ENCODE measurements around the gene UBL5.
"Not testable (repeated sequence)": the region's sequence is repeated elsewhere in the genome, so short reads cannot be mapped to it uniquely, and the experiment has no call there.

The UBL5 gene

DNA sequence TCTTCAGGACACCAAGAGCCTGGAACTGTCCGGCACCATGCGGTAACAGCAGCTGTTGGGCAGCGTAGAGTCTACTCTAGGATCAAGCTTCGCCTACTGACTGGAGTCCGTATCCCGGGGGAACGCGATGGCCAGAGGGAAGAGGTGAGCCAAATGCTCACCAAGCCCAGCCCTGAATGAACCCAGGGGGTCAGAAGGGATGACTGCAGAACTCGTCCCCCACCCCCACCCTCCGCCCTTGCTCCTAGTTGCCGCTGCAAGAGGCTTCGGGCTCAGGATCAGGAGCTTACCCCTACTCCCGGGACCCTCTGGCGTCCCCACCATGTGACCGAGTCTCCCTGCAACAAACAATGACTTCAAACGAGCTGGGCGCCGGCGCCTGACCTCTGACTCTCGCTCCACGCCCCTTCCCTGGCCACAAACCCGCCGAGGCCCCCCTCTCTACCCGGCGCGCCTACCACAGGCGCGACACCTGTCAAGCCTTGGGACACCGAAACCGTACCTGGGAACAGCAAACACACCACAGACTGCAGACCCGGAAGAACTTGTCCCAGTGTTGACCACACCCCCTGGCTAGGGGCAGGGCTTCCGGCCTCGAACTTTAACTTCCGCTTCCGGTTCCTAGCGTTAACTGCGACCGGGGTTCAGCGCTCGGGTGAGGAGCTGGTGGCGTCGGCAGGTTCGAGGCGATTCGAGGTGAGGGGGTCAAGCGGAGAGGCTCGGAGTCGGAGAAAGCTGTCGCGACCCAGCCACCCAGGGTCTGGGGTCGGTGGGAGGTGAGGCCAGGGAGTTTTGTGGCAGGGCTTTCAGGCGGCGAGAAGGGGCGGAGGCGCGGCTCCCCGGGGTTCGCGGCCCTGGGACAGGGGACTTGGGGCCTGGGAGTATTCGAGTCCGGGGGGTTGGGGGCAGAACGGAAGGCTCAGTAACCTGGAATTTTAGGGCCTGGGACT lies at the start of gene UBL5:
UBL5 (plus strand) TSS at position 630 of the 950 bp plus-strand sequence. CDS start 420 bp downstream, outside the sequence.
- DNase-seq (ENCODE audit: low spot score): peak; percentile 94

DNA sequence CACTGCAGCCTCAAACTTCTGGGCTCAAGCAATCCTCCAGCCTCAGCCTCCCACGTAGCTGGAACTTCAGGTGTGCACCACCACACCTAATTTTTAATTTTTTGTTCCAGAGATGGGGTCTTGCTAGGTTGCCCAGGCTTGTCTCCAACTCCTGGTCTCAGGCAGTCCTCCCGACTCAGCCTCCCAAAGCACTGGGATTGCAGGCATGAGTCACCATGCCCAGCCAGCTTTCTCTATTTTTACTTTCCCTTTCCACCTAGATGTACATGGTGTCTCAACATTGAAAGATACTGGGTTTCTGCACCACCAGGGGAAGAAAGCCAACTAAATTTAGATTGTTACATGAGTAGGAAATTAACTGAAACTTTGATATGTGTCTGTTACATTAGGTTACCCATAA lies 45.4 kb upstream of the UBL5 start:
- no peak for DNase-seq (ENCODE audit: low spot score)

DNA sequence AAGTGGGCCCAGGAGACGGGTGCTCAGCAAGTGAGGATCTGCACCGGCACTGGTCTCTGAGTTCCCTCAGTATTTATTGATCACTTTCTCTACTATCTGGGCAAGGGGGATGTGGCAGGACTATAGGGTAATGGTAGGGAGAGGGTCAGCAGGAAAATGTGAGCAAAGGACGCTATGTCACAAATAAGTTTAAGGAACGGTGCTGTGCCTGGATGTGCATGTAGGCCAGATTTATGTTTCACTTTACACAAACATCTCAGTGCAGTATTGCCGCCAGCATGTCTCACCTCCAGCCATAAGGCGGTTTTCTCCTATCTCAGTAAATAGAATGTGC lies 43.6 kb upstream of the UBL5 start:
- DNase-seq (ENCODE audit: low spot score): not testable (repeated sequence)

DNA sequence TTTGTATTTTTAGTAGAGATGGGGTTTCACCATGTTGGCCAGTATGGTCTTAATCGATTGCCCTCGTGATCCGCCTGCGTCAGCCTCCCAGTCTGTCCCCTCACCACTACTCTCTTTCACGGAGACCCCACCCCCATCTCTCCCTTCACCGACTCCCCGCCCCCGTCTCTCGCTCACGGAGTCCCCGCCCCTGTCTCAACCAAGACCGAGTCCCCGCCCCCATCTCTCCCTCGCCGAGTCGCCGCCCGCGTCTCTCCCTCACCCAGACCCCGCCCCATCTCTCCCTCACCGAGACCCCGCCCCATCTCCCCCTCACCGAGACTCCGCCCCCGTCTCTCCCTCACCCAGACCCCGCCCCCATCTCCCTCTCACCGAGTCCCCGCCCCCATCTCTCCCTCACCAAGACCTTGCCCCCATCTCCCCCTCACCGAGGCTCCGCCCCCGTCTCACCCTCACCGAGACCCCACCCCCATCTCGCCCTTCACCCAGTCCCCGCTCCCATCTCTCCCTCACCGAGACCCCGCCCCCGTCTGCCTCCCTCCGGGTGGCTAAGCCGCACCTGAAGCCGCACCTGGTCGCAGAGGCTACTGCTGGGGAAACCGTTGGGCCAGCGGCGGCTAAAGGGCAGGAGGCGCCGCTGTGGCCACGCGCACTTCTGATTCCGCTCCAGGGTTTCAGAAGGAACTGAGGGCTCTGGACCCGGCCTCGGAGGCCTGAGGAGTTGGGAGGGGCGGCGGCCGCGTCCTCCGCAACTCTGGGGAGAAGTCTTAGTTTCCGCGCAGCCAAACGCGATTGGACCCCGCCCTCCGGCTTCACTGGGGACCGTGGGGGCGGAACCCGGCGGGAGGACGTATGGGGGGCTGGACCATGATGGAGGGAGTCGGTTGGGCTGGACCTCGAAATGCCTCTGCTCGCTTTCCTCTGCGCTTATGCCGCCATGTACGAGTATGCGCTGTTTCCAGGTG lies 42.1 kb upstream of the UBL5 start:
- peak; percentile 86 for DNase-seq (ENCODE audit: low spot score)

DNA sequence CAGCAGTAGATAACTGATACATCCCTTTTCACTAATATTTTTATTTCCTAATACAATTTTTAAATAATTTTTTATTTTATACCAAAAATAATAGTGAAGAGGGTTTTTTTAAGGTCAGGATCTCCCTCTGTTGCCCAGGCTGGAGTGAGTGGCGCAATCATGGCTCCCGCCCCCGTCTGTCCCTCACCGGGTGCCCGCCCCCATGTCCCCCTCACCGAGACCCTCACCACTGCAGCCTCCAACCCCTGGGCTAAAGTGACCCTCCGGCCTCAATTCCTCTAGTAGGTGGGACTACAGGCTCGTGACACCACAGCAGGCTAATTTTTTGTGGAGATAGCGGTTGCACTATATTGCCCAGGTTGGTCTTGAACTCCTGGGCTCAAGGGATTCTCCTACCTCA lies 41.4 kb upstream of the UBL5 start:
- no peak for DNase-seq (ENCODE audit: low spot score)

DNA sequence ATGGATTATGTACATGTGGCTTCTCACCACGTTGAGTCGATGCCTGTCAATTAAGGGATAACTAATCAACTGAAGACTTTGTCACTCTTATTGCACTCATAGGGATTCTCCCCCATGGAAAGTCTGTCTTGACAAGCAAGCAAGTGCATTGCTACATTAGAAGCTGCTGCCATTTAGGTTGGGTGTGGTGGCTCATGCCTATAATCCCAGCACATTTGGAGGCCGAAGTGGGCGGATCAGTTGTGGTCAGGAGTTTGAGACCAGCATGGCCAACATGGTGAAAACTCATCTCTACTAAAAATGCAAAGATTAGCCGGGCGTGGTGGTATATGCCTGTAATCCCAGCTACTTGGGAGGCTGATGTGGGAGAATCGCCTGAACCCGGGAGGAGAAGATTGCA lies 40.9 kb upstream of the UBL5 start:
- DNase-seq (ENCODE audit: low spot score): no peak

DNA sequence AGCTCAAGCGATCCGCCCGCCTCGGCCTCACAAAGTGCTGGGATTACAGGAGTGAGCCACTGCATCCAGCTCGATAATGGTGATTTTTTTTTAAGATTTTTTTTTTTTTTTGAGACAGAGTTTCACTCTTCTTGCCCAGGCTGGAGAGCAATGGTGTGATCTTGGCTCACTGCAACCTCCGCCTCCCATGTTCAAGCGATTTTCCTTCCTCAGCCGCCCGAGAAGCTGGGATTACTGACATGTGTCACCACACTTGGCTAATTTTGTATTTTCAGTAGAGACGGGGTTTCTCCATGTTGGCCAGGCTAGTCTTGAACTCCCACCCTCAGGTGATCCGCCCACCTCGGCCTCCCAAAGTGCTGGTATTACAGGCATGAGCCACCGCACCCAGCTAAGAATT lies 39.1 kb upstream of the UBL5 start:
- DNase-seq (ENCODE audit: low spot score): not testable (repeated sequence)

DNA sequence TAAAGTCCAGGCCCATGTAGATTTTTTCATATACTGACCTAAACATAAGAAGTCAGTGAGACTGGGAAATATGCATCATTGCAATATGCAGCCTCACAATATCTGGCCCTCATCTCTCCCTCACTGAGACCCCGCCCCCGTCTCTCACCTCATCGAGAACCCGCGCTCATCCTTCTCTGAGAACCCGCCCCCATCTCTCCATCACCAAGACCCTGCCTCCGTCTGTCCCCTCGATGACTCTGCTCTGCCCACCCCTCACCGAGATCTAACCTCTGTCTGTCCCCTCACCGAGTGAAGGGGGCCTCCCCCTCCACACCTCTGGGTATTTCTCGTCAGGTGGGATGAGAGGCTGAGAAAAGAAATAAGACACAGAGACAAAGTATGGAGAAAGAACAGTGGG lies 38.7 kb upstream of the UBL5 start:
- DNase-seq (ENCODE audit: low spot score): no peak

DNA sequence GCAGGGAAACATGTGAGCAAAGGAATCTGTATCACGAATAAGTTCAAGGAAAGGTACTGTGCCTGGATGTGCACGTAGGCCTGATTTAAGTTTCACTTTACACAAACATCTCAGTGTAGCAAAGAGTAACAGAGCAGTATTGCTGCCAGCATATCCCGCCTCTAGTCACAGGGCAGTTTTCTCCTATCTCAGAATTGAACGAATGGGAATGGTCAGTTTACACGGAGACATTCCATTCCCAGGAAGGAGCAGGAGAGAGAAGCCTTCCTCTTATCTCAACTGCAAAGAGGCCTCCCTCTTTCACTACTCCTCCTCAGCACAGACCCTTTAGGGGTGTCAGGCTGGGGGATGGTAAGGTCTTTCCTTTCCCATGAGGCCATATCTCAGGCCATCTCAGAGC lies 38.1 kb upstream of the UBL5 start:
- DNase-seq (ENCODE audit: low spot score): not testable (repeated sequence)

DNA sequence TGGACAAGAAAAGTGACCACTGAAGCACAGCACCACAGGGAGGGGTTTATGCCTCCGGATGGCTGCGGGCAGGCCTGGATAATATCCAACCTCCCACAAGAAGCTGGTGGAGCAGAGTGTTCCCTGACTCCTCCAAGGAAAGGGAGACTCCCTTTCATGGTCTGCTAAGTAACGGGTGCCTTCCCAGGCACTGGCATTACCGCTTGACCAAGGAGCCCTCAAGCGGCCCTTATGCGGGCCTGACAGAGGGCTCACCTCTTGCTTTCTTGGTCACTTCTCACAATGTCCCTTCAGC lies 36.7 kb upstream of the UBL5 start:
- not testable (repeated sequence) for DNase-seq (ENCODE audit: low spot score)

DNA sequence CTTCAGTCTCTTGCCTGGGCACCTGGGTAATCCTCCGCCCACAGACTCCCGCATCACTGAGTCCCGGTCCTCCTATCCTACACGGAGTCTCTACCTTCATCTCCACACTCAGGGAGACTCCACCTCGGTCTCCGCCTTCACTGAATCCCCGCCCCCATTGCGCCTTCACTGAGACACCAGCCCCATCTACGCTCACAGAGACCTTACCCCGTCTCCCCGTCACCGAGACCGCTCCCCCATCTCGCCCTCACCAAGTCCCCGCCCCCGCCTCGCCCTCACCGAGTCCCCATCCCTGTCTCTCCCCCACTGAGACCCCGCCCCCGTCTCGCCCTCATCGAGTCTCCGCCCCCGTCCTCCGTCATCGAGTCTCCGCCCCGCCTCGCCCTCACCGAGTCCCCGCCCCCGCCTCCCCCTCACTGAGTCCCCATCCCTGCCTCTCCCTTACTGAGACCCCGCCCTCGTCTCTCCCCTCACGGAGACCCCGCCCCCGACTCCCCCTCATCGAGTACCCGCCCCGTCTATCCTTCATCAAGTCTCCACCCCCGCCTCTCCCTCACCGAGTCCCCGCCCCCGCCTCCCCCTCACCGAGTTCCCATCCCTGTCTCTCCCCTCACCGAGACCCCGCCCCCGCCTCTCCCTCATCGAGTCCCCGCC lies 36.0 kb upstream of the UBL5 start:
- peak; percentile 66 for DNase-seq (ENCODE audit: low spot score)

DNA sequence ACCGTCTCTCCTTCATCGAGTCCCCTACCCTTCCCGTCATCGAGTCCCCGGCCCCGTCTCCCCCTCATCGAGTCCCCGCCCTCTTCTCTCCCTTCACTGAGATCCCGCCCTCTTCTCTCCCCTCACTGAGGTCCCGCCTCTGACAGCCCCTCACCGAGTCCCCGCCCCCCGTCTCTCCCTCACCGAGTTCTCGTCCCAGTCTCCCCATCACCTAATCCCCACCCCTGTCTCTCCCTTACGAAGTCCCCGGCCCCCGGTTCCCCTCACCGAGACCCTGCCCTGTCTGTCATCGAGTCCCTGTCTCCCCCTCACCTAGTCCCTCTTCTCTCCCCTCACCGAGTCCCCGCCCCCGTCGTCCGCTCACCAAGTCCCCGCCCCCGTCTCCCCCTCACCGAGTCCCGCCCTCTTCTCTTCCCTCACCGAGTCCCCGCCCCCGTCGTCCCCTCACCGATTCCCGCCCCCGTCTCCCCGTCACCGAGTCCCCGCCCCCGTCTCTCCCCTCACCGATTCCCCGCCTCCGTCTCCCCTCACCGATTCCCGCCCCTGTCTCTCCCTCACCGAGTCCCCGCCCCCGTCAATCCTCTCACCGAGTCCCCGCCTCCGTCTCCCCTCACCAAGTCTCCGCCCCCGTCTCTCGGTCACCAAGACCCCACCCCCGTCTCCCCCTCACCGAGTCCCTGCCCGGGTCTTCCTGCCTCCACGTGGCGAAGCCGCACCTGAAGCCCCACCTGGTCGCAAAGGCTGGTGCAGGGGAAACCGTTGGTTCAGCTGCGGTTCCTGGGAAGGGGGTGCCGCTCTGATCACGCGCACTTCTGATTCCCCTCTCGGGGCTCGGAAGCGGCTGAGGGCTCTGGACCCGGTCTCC lies 35.3 kb upstream of the UBL5 start:
- peak; percentile 48 for DNase-seq (ENCODE audit: low spot score)

DNA sequence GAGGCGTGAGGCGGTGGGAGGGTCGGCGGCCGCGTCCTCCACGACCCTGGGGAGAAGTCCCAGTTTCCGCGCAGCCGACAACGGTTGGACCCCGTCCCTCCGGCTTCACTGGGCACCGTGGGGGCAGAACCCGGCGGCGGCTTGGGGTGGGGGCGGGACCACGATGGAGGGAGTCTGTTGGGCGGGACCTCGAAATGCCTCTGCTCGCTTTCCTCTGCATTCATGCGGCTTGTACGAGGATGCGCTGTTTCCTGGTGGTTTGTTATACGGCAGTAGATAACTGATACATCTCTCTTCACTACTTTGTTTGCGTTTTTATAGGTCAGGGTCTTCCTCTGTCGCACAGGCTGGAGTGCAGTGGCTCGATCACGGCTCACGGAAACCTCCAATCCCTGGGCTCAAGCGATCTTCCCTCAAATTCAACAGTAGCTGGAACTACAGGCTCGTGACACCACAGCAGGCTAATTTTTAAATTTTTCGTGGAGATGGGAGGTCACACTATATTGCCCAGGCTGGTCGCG lies 34.6 kb upstream of the UBL5 start:
- no peak for DNase-seq (ENCODE audit: low spot score)

DNA sequence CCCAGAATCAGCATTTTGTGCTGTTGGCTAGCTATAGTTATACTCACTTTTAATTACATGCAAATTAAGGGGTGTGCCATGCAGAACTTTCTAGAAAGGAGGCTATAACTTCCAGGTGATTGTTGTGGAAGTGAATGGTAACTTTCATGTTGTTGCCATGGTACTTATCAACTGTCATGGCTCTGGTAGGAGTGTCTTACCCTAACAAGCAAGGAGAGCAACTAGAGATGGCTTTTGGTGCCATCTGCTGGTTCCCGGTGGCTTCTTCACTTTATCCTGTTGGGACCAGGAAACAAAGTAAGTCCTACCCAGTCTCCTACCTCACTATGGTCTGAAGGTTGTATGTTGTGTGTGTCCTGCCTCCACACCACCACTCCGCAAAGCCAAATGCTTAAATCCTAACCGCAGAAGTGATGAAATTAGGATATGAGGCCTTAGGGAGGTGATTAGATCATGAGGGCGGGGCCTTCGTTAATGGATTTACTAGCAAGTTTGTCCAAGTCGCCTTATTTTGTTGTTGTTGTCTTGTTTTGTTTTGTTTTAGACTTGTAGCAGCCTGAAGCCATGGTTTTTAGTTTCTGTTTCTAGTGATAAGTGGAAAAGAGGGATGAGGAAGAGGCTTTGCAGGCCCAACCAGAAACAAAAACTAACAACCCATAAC lies 31.5 kb upstream of the UBL5 start:
- peak; percentile 64 for DNase-seq (ENCODE audit: low spot score)

DNA sequence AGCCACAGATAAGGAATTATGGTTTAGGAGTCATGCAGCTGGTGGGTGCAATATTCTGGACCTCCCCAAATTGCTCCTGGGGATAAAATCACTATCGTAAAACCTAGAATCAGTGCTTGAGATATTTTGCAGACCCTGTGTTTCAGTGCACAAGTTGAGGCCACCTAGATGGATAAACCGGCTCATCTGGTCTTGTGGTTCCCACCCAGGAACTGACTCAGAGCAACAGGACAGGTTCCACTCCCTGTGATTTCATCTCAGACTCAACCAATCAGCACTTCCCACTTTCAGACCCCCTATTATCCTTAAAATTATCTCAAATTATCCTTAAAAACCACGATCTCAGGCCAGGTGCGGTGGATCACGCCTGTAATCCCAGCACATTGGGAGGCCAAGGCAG lies 29.8 kb upstream of the UBL5 start:
- no peak for DNase-seq (ENCODE audit: low spot score)

DNA sequence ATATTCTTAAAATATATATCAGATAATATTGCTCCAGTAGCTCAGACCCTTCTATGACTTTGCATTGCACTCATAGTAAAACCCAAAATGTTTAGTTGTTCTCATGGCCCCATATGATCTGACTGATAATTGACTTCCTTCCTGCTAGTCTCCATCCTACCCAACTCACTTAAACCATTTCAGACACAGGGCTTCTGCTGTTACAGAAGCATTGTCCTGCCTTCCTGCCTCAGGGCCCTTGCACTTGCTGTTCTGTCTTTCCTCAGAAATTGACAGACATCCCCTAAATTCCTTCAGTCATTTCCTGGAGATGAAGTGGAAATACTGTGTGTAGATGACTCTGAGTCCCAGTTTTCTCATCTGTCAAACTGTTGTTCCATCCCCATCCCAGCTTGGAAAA lies 28.6 kb upstream of the UBL5 start:
- no peak for DNase-seq (ENCODE audit: low spot score)

DNA sequence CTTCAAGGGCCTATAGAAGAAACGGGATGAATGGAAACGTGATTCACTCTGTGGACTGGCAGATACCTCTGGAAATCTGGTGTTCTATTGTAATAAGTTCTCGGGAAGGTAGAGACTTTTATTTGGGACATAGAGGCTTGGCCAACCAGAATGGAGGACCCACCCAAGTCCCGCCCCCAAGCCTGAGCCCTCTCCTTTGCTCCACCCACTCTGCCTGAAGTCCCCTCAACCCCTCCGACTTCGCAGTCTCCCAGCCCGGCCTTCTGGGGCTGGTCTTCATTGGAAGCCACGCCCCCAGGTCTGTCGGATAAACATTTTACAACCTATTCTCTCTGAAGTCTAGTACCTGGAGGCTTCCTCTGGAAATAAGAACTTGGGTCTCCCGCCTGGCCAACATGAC lies 25.7 kb upstream of the UBL5 start:
- DNase-seq (ENCODE audit: low spot score): no peak

DNA sequence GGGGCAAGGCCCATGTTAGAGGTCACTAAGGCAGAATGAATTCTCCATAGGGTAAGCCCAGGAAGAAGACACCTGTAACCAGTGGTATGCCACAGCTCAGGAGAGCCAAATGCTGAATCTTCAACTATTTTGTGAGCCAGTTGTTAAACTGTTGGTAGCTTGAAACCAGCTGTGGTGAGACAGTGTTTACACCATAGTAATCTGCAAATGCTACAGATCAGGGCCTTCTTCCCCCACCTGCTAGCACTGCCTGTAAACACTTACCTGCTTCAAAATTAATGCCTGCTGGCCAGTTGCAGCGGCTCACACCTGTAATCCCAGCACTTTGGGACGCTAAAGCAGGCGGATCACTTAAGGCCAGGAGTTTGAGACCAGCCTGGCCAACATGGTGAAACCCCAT lies 20.9 kb upstream of the UBL5 start:
- DNase-seq (ENCODE audit: low spot score): no peak

DNA sequence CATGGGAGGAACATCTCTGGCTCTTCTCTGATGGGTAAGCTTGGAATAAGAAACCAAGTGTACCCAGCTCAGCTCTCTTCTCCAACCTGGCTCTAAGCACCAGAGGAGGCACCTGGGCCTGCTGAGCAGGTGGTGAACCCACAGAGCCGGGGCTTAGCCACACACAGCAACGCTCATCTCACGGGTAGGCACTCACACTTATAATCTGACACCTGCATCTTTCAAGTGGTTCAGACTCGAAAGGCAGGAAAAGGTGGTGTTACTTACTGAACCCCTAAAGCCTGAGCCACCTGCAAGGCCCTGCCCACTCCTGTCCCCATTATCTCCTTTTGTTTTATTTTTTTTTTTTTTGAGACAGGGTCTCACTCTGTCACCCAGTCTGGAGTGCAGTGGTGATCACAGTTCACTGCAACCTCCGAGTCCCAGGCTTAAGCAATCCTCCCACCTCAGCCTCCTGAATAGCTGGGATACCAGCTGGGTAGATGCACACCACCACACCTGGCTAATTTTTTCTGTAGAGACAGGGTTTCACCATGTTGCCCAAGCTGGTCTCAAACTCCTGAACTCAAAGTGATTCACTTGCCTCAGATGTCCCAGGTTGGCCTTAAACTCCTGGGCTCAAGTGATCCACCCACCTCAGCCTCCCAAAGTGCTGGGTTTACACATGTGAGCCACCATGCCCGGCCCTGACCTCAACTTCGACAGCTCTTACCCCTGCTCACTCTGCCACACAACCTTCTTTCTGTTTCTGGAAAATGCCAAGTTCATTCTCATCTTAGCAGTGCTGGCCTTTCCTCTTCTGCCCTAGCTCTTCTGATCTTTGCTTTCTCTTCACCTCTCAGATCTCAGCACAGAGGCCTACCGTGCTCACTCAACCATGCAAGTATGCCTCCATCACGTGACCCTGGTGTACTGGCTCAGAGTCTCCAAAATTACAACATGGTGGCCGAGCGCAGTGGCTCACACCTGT lies 18.6 kb upstream of the UBL5 start:
- no peak for DNase-seq (ENCODE audit: low spot score)

DNA sequence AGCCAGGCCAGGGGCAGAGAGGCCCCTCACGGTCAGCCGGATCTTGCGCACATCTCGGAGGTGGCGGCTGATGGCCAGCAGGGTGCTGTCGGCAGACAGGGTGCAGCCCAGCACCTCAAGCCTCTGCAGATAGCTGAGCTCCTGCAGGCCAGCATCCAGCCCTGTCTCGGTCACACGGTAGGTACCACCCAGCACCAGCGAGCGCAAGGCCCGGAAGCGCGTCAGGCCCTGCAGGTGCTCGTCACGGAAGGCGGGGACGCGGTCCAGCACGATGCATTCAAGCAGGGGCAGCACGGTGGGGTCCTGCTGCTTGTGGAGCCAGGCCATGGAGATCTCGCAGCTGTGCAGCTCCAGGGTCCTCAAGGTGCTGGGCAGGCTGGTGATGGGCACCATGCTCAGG lies 16.6 kb upstream of the UBL5 start:
- no peak for DNase-seq (ENCODE audit: low spot score)

Data from HuH-7.5 (cell line).